ENCODE data around the gene ANKRD16. TPM values are rescaled to one million over a fixed set of nuclear protein-coding genes. Genes with fewer than 3 reads are reported as not detected.

Gene ANKRD16
- total and polyA plus RNA-seq, 2 experiments from 2014 or later = 6.4 to 16.1 TPM

- H3K79me2 ChIP-seq (replicated peaks; ENCODE audit: insufficient read depth) = peaks cover 37% of the 10 kb centered on the region
- no peak for ATAC-seq
- DNase-seq (ENCODE audit: low spot score) = no peak
Observed at GRCh38 chr10:5905854-5906507, 16.3 kb upstream of the ANKRD16 start.

More at GRCh38 chr10:5905854-5906507, 16.3 kb upstream of the ANKRD16 start:
- Histone ChIP-seq H3K27me3 (ENCODE audit: insufficient read depth) (no peaks in the 10 kb centered on the region), H3K4me1 (ENCODE audit: insufficient read depth) (no peaks in the 10 kb centered on the region), H3K27ac (ENCODE audit: low read depth) (no peak overlapping the region), H3F3A (replicated peaks; ENCODE audit: low read depth) (no peaks in the 10 kb centered on the region), H4K20me1 (replicated peaks; ENCODE audit: insufficient read depth) (peaks cover 16% of the 10 kb centered on the region), H3K9me2 (ENCODE audit: insufficient read depth) (no peaks in the 10 kb centered on the region), H2AFZ (no peak overlapping the region), H3K4me3 (no peak overlapping the region), H3K36me3 (ENCODE audit: insufficient read depth) (peaks cover 11% of the 10 kb centered on the region), H3K4me2 (no peak overlapping the region)
- Mint-ChIP-seq H3K36me3 (ENCODE audit: low read depth) (peaks cover 39% of the 10 kb centered on the region), H3K27ac (no peak overlapping the region), H3K9me3 (no peaks in the 10 kb centered on the region), H3K4me1 (no peaks in the 10 kb centered on the region), H3K27me3 (ENCODE audit: insufficient read depth, low read depth, poor library complexity) (peaks cover 1% of the 10 kb centered on the region), H3K4me3 (no peak overlapping the region)
- no peak for TF ChIP-seq EZH2 (IDR thresholded peaks at IDR 0.05; ENCODE audit: low read depth, unreplicated experiment)
- no peak for TF ChIP-seq STAT1 (IDR thresholded peaks at IDR 0.05; ENCODE audit: unreplicated experiment)
- no peak for TF ChIP-seq JUNB (IDR thresholded peaks at IDR 0.05; ENCODE audit: unreplicated experiment)
- no peak for TF ChIP-seq EZH2phosphoT487 (IDR thresholded peaks at IDR 0.05; ENCODE audit: unreplicated experiment)
- TF ChIP-seq CREB1 (CRISPR knock-in tag; IDR thresholded peaks at IDR 0.05; ENCODE audit: low read depth) = no peak
- TF ChIP-seq NANOG (IDR thresholded peaks at IDR 0.05; ENCODE audit: borderline replicate concordance) = no peak
- TF ChIP-seq ZNF462 (CRISPR knock-in tag; IDR thresholded peaks at IDR 0.05) = no peak
- TF ChIP-seq ETS1 (IDR thresholded peaks at IDR 0.05) = no peak
- no peak for TF ChIP-seq CTCF (conservative IDR thresholded peaks at IDR 0.05; ENCODE audit: low read depth in 2 of 2)
- no peak for TF ChIP-seq ZNF331 (CRISPR knock-in tag; IDR thresholded peaks at IDR 0.05; ENCODE audit: low read depth)
- TF ChIP-seq REST (IDR thresholded peaks at IDR 0.05; ENCODE audit: unreplicated experiment) = no peak

Measured in GM23338 (cell line).